ENCODE data around the gene TMEM117.

Gene TMEM117

GRCh38 chr12:43835656-43836474 is at the start of gene TMEM117:
TSS of gene TMEM117 (plus strand) at chr12:43836081.
- peak; percentile 77 for DNase-seq (ENCODE audit: low spot score)

DNA sequence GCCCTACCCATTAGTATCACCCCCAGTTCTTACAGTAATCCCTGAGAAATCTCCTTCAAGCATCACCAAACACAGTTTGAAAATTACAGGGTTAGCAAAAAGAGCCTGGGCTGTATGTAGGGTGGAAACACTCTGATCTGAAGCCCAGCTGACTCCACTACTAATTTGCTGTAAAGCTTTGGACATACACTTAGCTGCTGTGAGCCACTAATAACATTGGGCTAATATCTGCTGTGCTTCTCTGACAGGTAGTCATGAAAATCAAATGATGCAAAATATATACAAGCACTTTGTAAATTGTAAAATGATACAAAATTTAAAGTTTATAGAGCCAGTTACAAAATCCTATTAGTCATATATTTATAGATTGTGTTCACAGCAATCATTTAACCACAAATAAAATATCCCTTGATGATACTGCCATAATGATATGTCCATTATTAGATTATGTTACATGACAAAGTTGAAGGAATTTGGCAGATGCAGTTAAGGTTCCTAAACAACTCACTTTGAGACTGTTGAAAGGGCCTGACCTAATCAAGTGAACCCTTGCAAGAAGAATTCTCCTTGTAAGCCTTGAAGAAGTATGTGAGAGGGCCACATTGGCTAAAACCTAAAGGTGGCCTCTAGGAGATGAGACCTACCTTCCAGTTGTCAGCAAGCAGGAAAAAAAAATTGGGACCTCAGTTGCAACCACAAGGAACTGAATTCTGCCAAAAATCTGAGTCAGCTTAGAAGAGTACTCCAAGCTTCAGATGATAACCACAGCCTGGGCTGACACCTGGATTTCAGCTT is 48.8 kb upstream of the TMEM117 start:
- DNase-seq (ENCODE audit: low spot score), result no peak

DNA sequence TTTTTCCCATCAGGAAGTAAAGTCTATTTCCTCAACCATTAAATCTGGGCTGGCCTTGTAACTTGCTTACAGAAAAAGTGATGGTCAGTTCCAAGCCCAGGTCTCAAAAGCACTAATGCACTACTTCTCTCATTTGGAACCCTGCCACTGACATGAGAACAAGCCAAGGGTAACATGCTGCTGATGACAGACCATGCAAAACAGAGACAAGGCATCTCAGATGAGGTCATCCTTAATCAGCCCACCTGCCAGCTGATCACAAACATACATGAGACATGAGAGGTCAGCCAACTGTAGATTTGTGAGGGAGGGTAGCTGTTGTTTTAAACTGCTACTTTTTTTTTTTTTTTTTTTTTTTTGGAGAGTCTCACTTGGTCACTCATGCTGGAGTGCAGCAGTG is 45.9 kb upstream of the TMEM117 start:
- DNase-seq (ENCODE audit: low spot score), result no peak

- no peak for DNase-seq (ENCODE audit: low spot score)
Observed at GRCh38 chr12:43795716-43796280, 40.1 kb upstream of the TMEM117 start.

GRCh38 chr12:43797561-43798217 is 38.2 kb upstream of the TMEM117 start:
- no peak for DNase-seq (ENCODE audit: low spot score)

- DNase-seq (ENCODE audit: low spot score), result no peak
Observed at GRCh38 chr12:43805149-43805859, 30.6 kb upstream of the TMEM117 start.

- peak; percentile 93 for DNase-seq (ENCODE audit: low spot score)
Observed at GRCh38 chr12:43805860-43806736, 29.8 kb upstream of the TMEM117 start, which contains the start of gene TWF1. TSS of gene TWF1 (minus strand) at chr12:43806317. CDS start at chr12:43806245, 72 bp downstream.

- DNase-seq (ENCODE audit: low spot score), result no peak
Observed at GRCh38 chr12:43806737-43807072, 29.2 kb upstream of the TMEM117 start.

DNA sequence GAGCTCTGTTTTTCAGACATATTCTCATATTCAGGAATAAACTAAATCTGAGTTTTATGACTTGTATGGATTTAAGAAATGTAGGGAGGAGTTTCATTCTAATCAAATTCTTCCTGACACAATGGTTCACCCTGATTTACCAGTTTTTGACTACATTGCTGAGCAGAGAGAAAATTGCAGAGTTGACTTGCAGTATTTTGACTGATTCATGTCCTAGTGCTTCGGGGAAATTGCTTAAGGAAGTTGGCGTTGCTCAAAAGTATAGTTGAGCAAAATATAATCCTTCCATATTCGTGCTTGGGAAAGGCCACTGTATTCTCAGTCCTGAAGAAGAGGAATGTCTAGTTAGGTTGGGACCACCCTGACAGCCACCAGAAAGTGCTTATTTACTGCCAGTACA is 28.5 kb upstream of the TMEM117 start:
- DNase-seq (ENCODE audit: low spot score), result no peak

DNA sequence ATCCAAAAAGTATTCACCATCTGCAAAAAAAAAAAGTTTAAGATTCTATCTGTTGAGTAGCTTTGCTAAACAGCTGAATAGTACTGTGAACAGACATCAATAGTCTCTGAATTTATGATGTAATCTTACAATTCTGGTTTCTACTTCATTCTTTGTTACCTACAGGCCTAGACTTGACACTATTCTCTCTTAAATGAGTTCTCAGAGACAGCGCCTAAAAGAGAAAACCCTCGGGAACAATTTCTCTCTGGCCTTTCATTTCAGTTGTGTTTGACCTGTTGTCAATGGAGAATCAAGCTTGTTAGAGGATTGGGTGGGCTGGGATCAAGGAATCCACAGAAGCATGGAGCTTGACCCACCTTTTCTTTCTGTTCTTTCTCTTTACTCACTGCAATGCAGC is 23.8 kb upstream of the TMEM117 start:
- no peak for DNase-seq (ENCODE audit: low spot score)

DNA sequence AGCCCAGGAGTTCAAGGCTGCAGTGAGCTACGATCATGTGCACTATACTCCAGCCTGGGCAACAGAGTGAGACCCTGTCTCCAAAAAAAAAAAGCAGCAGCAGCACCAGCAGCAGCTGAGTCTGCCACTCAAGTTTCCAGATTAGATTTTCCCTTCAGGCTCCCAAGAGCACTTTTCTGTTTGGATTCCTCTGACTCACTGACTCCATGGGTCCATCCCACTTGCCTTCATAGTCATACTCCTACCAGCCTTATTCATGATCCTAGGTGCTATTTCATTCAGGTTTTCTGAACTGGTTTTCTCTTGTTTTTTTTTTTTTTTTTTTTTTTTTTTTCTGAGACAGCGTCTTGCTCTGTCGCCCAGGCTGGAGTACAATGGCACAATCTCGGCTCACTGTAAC is 23.0 kb upstream of the TMEM117 start:
- DNase-seq (ENCODE audit: low spot score), result no peak

GRCh38 chr12:43815416-43815815 is 20.5 kb upstream of the TMEM117 start:
- DNase-seq (ENCODE audit: low spot score), result no peak

DNA sequence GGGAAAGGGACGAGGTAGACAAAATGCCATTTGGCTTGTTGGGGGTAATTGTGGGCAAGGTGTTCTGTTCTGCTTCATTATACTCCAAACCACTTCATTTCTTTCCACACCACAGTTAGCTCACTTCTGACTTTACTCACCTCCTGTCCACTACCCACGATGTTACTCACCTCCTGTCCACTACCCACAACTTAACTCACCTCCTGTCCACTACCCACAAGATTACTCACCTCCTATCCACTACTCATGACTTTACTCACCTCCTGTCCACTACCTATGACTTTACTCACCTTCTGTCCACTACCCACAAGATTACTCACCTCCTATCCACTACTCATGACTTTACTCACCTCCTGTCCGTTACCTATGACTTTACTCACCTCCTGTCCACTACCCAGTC is 19.7 kb upstream of the TMEM117 start:
- no peak for DNase-seq (ENCODE audit: low spot score)

DNA sequence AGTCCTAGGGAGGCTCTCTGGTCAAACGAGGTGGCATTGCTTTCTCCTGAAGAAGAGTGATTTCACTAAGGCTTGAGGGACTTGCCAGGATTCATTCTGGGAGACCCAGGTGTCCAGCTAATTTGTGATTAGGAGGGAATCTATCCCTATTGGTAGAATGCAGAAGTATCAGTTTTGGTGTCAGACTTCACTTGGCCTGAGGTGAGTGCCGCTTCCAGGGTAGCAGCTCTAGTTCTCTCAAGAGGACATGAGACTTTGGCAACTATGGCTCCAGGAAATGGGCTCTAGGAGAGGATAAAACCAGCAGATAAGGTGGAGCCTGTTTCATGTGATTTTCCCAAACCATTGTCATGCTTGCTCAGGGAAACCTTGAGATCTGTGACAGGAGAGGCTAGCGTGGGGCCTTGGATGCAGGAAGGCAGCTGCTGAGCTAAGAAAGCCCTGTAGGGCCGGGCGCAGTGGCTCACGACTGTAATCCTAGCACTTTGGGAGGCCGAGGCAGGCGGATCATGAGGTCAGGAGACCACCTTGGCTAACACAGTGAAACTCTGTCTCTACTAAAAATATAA is 11.6 kb upstream of the TMEM117 start:
- no peak for DNase-seq (ENCODE audit: low spot score)

DNA sequence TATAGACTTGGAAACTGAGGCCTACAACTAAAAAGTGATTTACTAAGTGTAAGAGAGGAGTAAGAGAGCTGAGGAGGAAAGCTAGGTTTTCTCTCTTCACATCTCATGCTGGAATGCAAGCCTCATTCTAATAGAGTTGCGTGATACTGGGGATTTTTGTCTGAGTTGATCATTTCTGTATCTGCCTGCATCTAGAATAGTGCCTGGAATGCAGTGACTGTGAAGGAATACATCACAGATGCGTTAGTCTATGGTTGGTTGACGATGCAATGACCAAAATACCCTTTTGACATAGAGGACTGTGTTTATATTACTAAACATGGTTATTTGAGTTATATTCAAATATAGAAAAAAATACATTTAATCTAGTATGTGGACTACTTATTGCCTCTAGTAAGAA is 9.2 kb upstream of the TMEM117 start:
- DNase-seq (ENCODE audit: low spot score), result no peak

GRCh38 chr12:43827093-43827492 is 8.8 kb upstream of the TMEM117 start:
- DNase-seq (ENCODE audit: low spot score), result no peak

DNA sequence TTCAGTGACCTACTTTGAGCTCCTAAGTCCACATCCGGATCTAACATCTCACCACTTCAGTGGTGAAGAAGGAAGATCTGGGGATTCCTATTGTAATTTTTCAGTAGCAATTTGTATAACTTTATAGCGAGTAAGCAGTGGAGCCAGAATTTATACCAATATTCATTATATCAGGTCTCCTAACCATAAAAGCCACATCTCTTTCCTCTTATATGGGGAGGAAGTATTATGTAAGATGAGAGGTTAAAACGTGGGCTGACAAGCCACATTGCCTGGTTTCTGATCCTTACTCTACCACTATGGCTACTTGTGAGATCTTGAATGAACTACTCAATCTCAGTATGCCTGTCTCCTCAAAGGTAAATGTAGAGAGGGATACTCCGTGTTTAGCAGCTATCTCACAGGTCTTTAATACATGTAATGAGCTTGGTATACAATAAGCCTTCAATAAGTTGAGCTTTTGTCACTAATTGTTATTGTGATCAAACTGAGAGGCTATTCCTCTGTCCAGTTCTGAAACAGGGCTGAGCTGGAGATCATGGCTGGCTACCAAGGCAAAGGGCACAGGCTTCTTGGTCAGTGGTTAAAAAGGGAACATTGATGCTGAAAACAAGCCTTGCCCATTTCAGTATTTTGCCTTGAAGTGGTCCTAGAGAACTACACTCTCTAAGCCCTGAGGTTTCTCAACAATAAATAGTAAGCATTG is 3.3 kb upstream of the TMEM117 start:
- no peak for DNase-seq (ENCODE audit: low spot score)

- no peak for DNase-seq (ENCODE audit: low spot score)
Observed at GRCh38 chr12:43835264-43835655, 621 bp upstream of the TMEM117 start.

DNA sequence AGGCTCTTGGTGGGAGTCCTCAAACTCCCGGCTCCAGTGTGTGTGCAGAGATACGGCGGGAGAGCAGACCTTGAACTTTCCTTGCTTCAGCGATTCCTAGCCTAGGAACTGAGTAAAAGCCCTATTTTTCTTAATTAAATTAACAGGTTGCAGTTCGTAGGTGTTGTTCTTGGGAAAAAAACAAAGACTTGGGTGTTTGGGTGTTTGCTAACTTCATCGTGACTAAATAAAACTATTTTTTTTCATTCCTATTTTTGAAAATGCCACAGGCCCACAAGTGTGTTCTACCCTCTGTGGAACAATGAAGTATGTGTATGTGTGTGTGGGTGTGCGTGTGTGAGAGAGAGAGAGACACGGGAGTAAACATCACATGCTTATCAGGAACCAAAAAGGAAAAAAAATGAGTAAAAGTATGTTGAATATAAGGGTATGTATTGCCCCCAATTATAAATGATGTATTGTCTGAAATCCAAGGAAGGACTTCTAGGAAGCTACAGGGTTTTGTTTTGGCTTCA is 651 bp downstream of the TMEM117 start:
- no peak for DNase-seq (ENCODE audit: low spot score)

GRCh38 chr12:43840338-43840737 is 4.5 kb downstream of the TMEM117 start:
- DNase-seq (ENCODE audit: low spot score), result no peak
